GM21737 (cell line): ENCODE results near the gene UTP14A.
"Not testable (repeated sequence)": the region's sequence is repeated elsewhere in the genome, so short reads cannot be mapped to it uniquely, and the experiment has no call there.

Experiments
- ATAC-seq: cut with Tn5 transposase; IDR thresholded peaks from one replicate; pipeline ENCODE4 v1.9.1; 2021; ENCODE audit warnings: mild to moderate bottlenecking, moderate library complexity; ENCODE audit not compliant: unreplicated experiment

Gene UTP14A

GRCh38 chrX:129905787-129906580 lies at the start of gene UTP14A:
TSS of gene UTP14A (plus strand) at chrX:129906164. CDS start at chrX:129906211, 47 bp downstream.
- ATAC-seq, result peak; percentile 94

- ATAC-seq, result not testable (repeated sequence)
Measured at GRCh38 chrX:129859134-129859533, 46.8 kb upstream of the UTP14A start.

- not testable (repeated sequence) for ATAC-seq
Measured at GRCh38 chrX:129866321-129866720, 39.6 kb upstream of the UTP14A start.

- no peak for ATAC-seq
Measured at GRCh38 chrX:129872524-129872923, 33.4 kb upstream of the UTP14A start.

- no peak for ATAC-seq
Measured at GRCh38 chrX:129875669-129876068, 30.3 kb upstream of the UTP14A start.

- ATAC-seq, result no peak
Measured at GRCh38 chrX:129876771-129877305, 29.1 kb upstream of the UTP14A start.

GRCh38 chrX:129877401-129877800 lies 28.6 kb upstream of the UTP14A start:
- ATAC-seq, result no peak

- ATAC-seq, result no peak
Measured at GRCh38 chrX:129900054-129900453, 5.9 kb upstream of the UTP14A start.

- no peak for ATAC-seq
Measured at GRCh38 chrX:129908636-129909035, 2.7 kb downstream of the UTP14A start.

GRCh38 chrX:129925305-129926092 lies 19.5 kb downstream of the UTP14A start:
- no peak for ATAC-seq

- no peak for ATAC-seq
Measured at GRCh38 chrX:129930941-129931410, 25.0 kb downstream of the UTP14A start.

GRCh38 chrX:129931411-129932015 lies 25.5 kb downstream of the UTP14A start:
- ATAC-seq, result peak; percentile 63

- ATAC-seq, result peak; percentile 55
Measured at GRCh38 chrX:129932016-129932820, 26.3 kb downstream of the UTP14A start.

GRCh38 chrX:129932821-129933321 lies 26.9 kb downstream of the UTP14A start:
- ATAC-seq, result no peak

- no peak for ATAC-seq
Measured at GRCh38 chrX:129933700-129934099, 27.7 kb downstream of the UTP14A start.

- no peak for ATAC-seq
Measured at GRCh38 chrX:129934461-129934860, 28.5 kb downstream of the UTP14A start.

GRCh38 chrX:129934952-129935351 lies 29.0 kb downstream of the UTP14A start:
- ATAC-seq, result no peak

GRCh38 chrX:129938081-129938480 lies 32.1 kb downstream of the UTP14A start:
- ATAC-seq, result no peak

- no peak for ATAC-seq
Measured at GRCh38 chrX:129939986-129940385, 34.0 kb downstream of the UTP14A start.

GRCh38 chrX:129940721-129941120 lies 34.8 kb downstream of the UTP14A start:
- no peak for ATAC-seq
